ENCODE results near the gene MMP21.

- TF ChIP-seq POLR2AphosphoS5 (IDR thresholded peaks at IDR 0.05) (no peak), CTCF (IDR thresholded peaks at IDR 0.05) (no peak), POLR2A (IDR thresholded peaks at IDR 0.05) (no peak)
These were observed 26.5 kb upstream of the MMP21 start for GRCh38 chr10:125802131-125802530.
